ENCODE results near the gene CBX7.

CBX7 gene

GRCh38 chr22:39091126-39092081 is 61.1 kb downstream of the CBX7 start:
- DNase-seq (ENCODE audit: low read depth in 2 of 2): no peak

- peak; percentile 70 to 77 for DNase-seq (ENCODE audit: low read depth in 2 of 2)
Measured at GRCh38 chr22:39090426-39091064, 61.9 kb downstream of the CBX7 start.

GRCh38 chr22:39089928-39090327 is 62.6 kb downstream of the CBX7 start:
- DNase-seq (ENCODE audit: low read depth in 2 of 2): no peak

- DNase-seq (ENCODE audit: low read depth in 2 of 2): no peak
Measured at GRCh38 chr22:39088685-39089032, 63.8 kb downstream of the CBX7 start.

GRCh38 chr22:39087881-39088684 is 64.4 kb downstream of the CBX7 start:
- no peak for DNase-seq (ENCODE audit: low read depth in 2 of 2)

GRCh38 chr22:39087098-39087497 is 65.4 kb downstream of the CBX7 start:
- DNase-seq (ENCODE audit: low read depth in 2 of 2): no peak

- DNase-seq (ENCODE audit: low read depth in 2 of 2): no peak
Measured at GRCh38 chr22:39084666-39085065, 67.8 kb downstream of the CBX7 start.

GRCh38 chr22:39083212-39084165 is 69.0 kb downstream of the CBX7 start:
- DNase-seq (ENCODE audit: low read depth in 2 of 2): no peak

- DNase-seq (ENCODE audit: low read depth in 2 of 2): no peak
Measured at GRCh38 chr22:39081598-39081997, 70.9 kb downstream of the CBX7 start.

GRCh38 chr22:39081016-39081415 is 71.5 kb downstream of the CBX7 start:
- no peak for DNase-seq (ENCODE audit: low read depth in 2 of 2)
